ENCODE data around the gene FMNL3.

The FMNL3 gene

DNA sequence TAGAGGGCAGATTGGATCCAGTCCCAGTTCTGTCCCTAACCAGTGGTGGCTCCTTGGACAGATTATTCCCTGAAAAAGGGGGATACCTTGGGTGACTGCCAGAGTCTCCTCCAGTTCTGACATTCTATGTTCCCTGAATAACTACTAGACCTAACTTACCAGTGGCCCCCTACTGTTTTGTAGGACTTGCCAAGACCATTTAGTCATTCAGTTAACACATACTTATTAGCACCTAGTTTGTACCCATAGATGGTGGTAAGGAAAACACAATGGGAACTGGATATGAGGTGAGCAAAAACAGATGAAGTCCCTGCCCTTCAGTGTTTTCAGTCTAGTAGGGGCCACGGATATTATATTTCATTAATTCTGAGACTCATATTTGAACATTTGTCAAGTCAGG, 80.4 kb downstream of the FMNL3 start:
- H3K36me3 ChIP-seq (ENCODE audit: insufficient read depth, low read length), result no peaks in the 10 kb centered on the region
- no peak overlapping the region for H2AFZ ChIP-seq (ENCODE audit: low read length, unreplicated experiment)
- no peak overlapping the region for H3K27ac ChIP-seq (ENCODE audit: low read depth, low read length)
- no peaks in the 10 kb centered on the region for H3K27me3 ChIP-seq (ENCODE audit: insufficient read depth, low read length)
- no peak overlapping the region for H3K4me3 ChIP-seq (ENCODE audit: low read depth, low read length)
- H3K79me2 ChIP-seq (ENCODE audit: control insufficient read depth, insufficient read depth, low read length, unreplicated experiment), result no peaks in the 10 kb centered on the region
- H3K4me1 ChIP-seq (ENCODE audit: control insufficient read depth, insufficient read depth, low read length, unreplicated experiment), result peaks cover 29% of the 10 kb centered on the region

DNA sequence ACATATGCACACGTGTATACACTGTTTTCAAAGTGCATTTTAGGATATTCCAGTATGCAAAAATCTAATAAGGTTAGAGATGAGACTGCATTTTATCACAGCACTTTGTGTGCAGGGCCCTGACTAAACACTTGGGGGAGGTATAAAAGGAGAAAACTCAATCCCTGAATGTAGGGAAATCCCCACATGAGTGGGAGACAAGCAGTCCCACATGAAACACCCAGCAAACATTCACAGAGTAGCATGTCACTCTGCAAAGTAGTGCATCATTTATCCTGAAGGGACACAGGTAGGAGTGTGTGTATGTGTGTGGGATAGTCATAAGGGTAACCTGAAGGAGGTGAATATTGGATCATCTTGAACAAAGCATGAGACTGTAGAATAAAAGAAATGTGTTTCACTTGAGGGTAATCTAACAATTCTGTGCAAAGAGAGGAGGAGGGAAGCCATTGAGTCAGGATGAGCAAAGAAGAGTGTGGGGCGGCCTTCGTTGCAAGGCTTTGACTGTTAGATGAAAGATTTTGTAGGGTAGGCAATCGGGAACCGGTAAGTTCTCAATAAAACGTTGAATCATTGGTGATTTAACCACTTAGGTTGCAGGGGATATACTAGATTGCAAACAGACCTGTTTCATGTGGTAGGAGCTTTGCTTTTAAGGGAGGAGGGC, 80.9 kb downstream of the FMNL3 start:
- Histone ChIP-seq H2AFZ (ENCODE audit: low read length, unreplicated experiment) (no peak overlapping the region), H3K4me1 (ENCODE audit: control insufficient read depth, insufficient read depth, low read length, unreplicated experiment) (peaks cover 34% of the 10 kb centered on the region), H3K79me2 (ENCODE audit: control insufficient read depth, insufficient read depth, low read length, unreplicated experiment) (no peaks in the 10 kb centered on the region), H3K27ac (ENCODE audit: low read depth, low read length) (peak overlapping the region; percentile 48), H3K27me3 (ENCODE audit: insufficient read depth, low read length) (no peaks in the 10 kb centered on the region), H3K36me3 (ENCODE audit: insufficient read depth, low read length) (no peaks in the 10 kb centered on the region), H3K4me3 (ENCODE audit: low read depth, low read length) (no peak overlapping the region)

DNA sequence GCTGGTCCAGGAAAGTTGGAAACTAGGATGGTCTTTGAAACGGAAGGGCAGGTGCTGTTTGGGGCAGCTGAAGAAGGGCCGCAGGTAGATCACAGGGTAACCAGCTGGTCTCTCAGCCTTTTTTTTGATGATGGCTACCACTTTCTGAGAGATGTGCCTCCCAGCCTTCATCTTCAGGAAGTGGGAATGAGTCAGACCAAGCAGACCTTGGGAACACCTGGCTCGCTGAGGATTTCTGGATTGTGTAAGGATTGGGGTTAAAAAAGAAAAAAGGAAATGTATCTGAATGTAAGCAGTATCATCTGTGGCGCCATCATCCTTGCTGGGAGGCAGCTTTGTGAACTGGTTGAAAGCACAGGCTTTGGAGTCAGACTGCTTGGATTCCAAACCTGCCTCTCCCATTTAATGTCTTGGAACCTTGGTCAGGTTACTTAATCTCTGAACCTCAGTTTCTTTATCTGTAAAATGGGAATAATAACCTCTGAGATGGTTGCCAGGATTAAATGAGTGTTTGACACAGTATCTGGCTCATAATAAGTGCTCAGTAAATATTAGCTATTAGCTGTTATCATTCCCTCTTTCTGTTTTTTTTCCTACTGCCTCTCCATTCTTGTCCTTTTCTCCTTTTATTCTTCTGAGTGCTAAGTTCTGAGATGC, 82.2 kb downstream of the FMNL3 start:
- H3K27me3 ChIP-seq (ENCODE audit: insufficient read depth, low read length), result no peaks in the 10 kb centered on the region
- no peak overlapping the region for H2AFZ ChIP-seq (ENCODE audit: low read length, unreplicated experiment)
- H3K4me3 ChIP-seq (ENCODE audit: low read depth, low read length), result no peak overlapping the region
- no peaks in the 10 kb centered on the region for H3K36me3 ChIP-seq (ENCODE audit: insufficient read depth, low read length)
- H3K27ac ChIP-seq (ENCODE audit: low read depth, low read length), result no peak overlapping the region
- H3K4me1 ChIP-seq (ENCODE audit: control insufficient read depth, insufficient read depth, low read length, unreplicated experiment), result peaks cover 38% of the 10 kb centered on the region
- no peaks in the 10 kb centered on the region for H3K79me2 ChIP-seq (ENCODE audit: control insufficient read depth, insufficient read depth, low read length, unreplicated experiment)

DNA sequence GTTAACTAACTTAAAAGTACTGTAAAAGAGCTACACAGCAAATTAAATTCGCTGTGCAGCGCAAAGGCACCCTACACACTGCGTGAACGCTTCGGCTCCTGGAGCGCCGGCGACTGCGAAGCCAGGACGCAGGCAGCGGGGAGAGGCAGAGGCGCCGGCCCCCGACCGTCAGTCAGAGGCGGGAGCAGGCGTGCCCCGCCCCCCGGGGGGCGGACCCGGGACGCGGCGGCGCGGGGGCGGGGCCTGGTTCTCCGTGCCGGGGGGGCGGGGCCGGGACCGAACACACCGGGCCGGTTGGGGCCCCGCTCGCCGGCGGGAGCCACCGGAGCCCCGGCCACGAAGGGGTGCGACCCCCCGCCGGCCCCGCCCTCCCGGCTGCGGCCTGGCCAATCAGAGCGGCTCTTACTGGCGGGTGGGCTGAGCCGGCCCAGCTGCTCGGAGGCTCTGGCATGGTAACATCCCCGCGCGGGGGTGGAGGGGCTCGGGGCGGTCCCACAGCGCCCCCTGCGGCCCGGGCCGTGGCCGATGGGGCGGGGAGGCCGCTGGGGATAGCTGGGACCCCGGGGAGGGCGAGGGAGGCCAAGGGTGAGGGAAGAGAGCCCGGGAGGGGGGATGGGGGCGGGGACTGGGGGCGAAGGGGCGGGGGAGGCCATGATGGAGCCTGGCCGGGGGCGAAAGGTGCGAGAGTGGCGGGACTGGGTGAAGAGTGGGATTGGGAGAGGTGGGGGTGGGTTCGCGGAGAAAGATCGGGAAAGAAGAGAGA, 83.9 kb downstream of the FMNL3 start, which contains the start of gene PRPF40B:
PRPF40B (plus strand) TSS at position 420 of the 763 bp plus-strand sequence; CDS start at position 450, 30 bp downstream.
- Histone ChIP-seq H3K27me3 (ENCODE audit: insufficient read depth, low read length) (no peaks in the 10 kb centered on the region), H3K36me3 (ENCODE audit: insufficient read depth, low read length) (no peaks in the 10 kb centered on the region), H2AFZ (ENCODE audit: low read length, unreplicated experiment) (peak within 1 kb of the TSS; percentile 96), H3K4me1 (ENCODE audit: control insufficient read depth, insufficient read depth, low read length, unreplicated experiment) (peaks cover 37% of the 10 kb centered on the region), H3K79me2 (ENCODE audit: control insufficient read depth, insufficient read depth, low read length, unreplicated experiment) (no peaks in the 10 kb centered on the region), H3K27ac (ENCODE audit: low read depth, low read length) (peak within 1 kb of the TSS; percentile 28), H3K4me3 (ENCODE audit: low read depth, low read length) (peak within 1 kb of the TSS; percentile 84)

DNA sequence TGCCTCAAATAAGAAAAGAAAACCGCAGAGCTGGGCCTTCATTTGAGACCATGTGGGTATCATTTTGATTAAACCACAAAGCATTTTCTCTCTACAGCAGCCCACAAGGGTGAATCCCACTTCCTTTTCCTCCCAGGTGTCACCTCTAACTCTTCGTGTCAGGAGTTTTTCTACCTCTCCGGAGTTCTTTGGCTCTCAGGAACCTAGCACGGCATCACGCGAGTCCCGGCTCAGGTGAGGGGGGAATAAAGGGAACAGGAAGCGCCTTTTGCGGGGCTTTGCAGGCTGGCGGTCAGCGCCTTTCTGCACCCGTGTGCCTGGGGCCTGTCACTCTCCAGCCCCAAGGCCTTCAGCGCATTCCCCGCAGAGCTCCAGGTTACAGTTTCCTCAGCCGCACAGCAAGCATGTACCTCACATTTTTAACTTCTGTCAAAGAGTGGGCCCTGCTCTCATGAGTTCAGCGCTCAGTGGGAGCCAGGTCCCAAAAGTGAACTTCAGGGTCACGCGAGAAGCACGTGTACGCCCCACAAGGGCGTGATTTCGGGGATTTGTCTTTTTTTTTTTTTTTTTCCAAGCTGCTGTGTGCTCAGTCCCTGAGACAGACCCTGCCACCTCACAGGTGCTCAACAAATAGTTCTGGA, 84.6 kb downstream of the FMNL3 start:
- Histone ChIP-seq H2AFZ (ENCODE audit: low read length, unreplicated experiment) (peak overlapping the region; percentile 96), H3K27me3 (ENCODE audit: insufficient read depth, low read length) (no peaks in the 10 kb centered on the region), H3K36me3 (ENCODE audit: insufficient read depth, low read length) (no peaks in the 10 kb centered on the region), H3K4me3 (ENCODE audit: low read depth, low read length) (peak overlapping the region; percentile 84), H3K4me1 (ENCODE audit: control insufficient read depth, insufficient read depth, low read length, unreplicated experiment) (peaks cover 31% of the 10 kb centered on the region), H3K79me2 (ENCODE audit: control insufficient read depth, insufficient read depth, low read length, unreplicated experiment) (no peaks in the 10 kb centered on the region), H3K27ac (ENCODE audit: low read depth, low read length) (peak overlapping the region; percentile 3; the same call in 1 of the 2 replicates)

DNA sequence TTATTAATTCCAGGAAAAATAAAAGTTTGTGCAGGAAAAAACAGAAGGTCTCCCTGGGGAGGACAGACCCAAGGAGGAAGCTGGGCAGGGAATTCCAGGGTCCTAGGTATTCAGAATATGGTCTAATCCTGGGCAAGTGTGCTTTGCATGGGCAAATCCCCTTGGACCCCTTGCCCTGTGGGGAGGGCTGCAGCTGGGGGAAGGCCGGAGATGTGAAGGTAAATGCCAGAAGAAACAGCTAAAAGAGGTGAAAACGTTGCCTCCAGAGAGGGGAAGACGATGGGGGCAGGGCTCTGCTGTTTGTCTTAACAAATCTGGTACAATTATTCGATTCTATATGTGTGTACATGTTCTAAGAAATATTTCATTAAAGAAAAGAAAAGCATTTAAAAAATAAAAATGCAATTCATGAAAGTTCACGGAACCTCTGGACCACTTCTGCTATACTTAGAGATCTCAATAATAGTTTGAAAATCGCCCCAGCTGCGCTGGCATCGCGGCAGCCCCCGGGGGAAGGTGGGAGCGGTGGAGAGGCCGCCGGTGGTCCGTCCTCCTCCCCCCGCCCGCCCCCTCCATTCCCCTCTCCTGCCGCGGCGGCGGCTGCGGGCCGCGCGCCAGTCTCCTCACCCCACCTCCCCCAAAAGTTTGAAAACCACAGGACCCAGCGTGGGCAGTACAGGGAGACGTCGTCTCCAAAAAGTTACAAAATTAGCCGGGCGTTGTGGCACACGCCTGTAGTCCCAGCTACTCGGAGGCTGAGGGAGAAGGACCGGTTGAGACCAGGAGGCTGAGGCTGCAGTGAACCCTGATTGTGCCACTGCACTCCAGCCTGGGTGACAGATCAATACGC, 85.3 kb downstream of the FMNL3 start:
- H3K4me1 ChIP-seq (ENCODE audit: control insufficient read depth, insufficient read depth, low read length, unreplicated experiment), result peaks cover 23% of the 10 kb centered on the region

DNA sequence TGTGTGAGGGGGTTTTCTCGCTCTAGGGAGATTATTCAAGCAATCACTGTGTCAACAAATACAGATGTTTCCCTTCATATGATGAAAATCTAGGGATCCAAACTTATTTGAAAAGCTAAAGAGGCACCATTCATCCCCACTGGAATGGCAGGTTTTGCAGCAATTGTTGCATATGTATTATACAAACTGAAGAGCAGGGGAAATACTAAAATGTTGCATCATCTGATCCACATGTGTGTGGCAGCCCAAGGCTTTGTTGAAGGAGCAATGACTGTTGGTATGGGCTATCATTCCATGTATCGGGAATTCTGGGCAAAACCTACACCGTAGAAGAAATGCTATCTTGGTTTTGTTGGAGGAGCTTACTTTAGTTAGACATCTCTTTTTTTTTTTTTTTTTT, 87.9 kb downstream of the FMNL3 start:
- Histone ChIP-seq H2AFZ (ENCODE audit: low read length, unreplicated experiment) (no peak overlapping the region), H3K4me1 (ENCODE audit: control insufficient read depth, insufficient read depth, low read length, unreplicated experiment) (peaks cover 10% of the 10 kb centered on the region), H3K27me3 (ENCODE audit: insufficient read depth, low read length) (no peaks in the 10 kb centered on the region), H3K79me2 (ENCODE audit: control insufficient read depth, insufficient read depth, low read length, unreplicated experiment) (no peaks in the 10 kb centered on the region), H3K27ac (ENCODE audit: low read depth, low read length) (no peak overlapping the region), H3K36me3 (ENCODE audit: insufficient read depth, low read length) (no peaks in the 10 kb centered on the region), H3K4me3 (ENCODE audit: low read depth, low read length) (no peak overlapping the region)

More for the DNA sequence above, 85.3 kb downstream of the FMNL3 start:
- H2AFZ ChIP-seq (ENCODE audit: low read length, unreplicated experiment), result peak overlapping the region; percentile 96
- H3K79me2 ChIP-seq (ENCODE audit: control insufficient read depth, insufficient read depth, low read length, unreplicated experiment), result no peaks in the 10 kb centered on the region
- no peaks in the 10 kb centered on the region for H3K36me3 ChIP-seq (ENCODE audit: insufficient read depth, low read length)
- peak overlapping the region; percentile 84 for H3K4me3 ChIP-seq (ENCODE audit: low read depth, low read length)
- H3K27ac ChIP-seq (ENCODE audit: low read depth, low read length), result 0 out of 2 replicates have a peak overlapping the region, but pooled peaks have one; percentile 3
- H3K27me3 ChIP-seq (ENCODE audit: insufficient read depth, low read length), result no peaks in the 10 kb centered on the region

DNA sequence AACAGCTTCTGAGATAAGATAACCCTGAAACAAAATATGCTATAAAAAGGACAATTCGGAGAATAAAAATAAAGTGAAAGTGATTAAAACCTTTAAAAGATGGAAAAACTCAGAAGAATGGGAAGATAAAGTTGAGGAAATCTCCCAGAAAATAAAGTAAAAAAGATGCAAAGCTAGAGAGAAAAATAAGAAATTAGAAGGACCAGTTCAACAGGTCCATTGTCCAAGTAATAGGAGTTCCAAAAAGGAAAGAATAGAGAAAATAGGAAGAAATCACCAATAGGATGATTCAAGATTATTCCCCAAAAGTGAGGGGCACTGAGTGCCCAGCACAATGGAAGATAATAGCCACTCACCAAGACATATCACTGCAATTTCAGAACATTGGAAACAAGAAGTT, 88.6 kb downstream of the FMNL3 start:
- Histone ChIP-seq H3K79me2 (ENCODE audit: control insufficient read depth, insufficient read depth, low read length, unreplicated experiment) (no peaks in the 10 kb centered on the region), H3K4me3 (ENCODE audit: low read depth, low read length) (no peak overlapping the region), H3K27ac (ENCODE audit: low read depth, low read length) (no peak overlapping the region), H3K4me1 (ENCODE audit: control insufficient read depth, insufficient read depth, low read length, unreplicated experiment) (peaks cover 10% of the 10 kb centered on the region), H2AFZ (ENCODE audit: low read length, unreplicated experiment) (no peak overlapping the region), H3K27me3 (ENCODE audit: insufficient read depth, low read length) (no peaks in the 10 kb centered on the region), H3K36me3 (ENCODE audit: insufficient read depth, low read length) (no peaks in the 10 kb centered on the region)

DNA sequence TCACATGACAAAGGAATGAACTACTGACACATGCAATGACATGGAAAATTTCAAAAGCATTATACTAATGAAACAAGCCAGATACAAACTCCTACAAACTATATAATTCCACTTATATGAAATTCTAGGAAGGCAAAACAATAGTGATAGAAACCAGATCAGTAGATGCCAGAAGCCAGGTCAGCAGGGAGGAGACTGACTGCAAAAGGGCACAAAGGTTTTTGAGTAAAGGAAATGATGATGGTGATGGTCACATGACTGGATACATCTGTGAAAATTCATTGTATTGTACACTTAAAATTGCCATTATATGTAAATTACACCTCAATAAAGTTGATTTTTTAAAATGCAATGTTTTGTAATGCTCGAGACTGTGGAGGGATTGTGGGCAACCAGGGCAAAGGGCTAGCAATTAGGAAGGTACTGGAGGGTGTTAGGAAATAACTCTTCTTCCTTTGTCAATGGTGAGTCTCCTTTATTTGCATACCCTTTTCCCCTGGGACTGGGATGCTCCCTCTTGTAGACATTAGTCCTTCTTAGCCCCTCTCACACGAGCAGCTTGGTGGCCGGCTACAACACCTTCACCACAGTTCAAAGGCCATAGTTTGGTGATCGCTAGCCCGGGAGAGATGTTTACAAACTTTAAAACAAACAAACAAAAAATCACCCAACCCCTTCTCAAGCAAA, 90.5 kb downstream of the FMNL3 start:
- H3K79me2 ChIP-seq (ENCODE audit: control insufficient read depth, insufficient read depth, low read length, unreplicated experiment), result no peaks in the 10 kb centered on the region
- no peak overlapping the region for H2AFZ ChIP-seq (ENCODE audit: low read length, unreplicated experiment)
- no peaks in the 10 kb centered on the region for H3K36me3 ChIP-seq (ENCODE audit: insufficient read depth, low read length)
- no peaks in the 10 kb centered on the region for H3K27me3 ChIP-seq (ENCODE audit: insufficient read depth, low read length)
- H3K4me3 ChIP-seq (ENCODE audit: low read depth, low read length), result no peak overlapping the region
- no peak overlapping the region for H3K27ac ChIP-seq (ENCODE audit: low read depth, low read length)
- peaks cover 8% of the 10 kb centered on the region for H3K4me1 ChIP-seq (ENCODE audit: control insufficient read depth, insufficient read depth, low read length, unreplicated experiment)
